Activated T-cell treated with anti-CD3 and anti-CD28 coated beads, Interleukin-2, amount 50 U/mL, for 4 hours (primary cell): ENCODE measurements around the gene PNPLA1. TPM values are rescaled to one million over a fixed set of nuclear protein-coding genes. Genes with fewer than 3 reads are reported as not detected.

Experiments
- ATAC-seq, 2 donors: fragments of 200-7000 bp; cut with Tn5 transposase; one replicate each; pipeline ENCODE4 v1.10.0; 2021
- DNase-seq: peaks from one replicate; pipeline ENCODE4 v3.0.0-alpha.2; 2020
- H3K27me3 Mint-ChIP-seq: one replicate; pipeline ENCODE4 v1.8.0; 2021; ENCODE audit warnings: low read depth, mixed read lengths
- H3K36me3 Mint-ChIP-seq: one replicate; pipeline ENCODE4 v1.8.0; 2022; ENCODE audit warnings: mixed read lengths; ENCODE audit not compliant: insufficient read depth
- H3K4me1 Mint-ChIP-seq: one replicate; pipeline ENCODE4 v1.8.0; 2021; ENCODE audit warnings: low read depth, mixed read lengths
- H3K4me3 Mint-ChIP-seq: one replicate; pipeline ENCODE4 v1.8.0; 2021; ENCODE audit warnings: mild to moderate bottlenecking, moderate library complexity, mixed read lengths
- H3K9me3 Mint-ChIP-seq: one replicate; pipeline ENCODE4 v1.8.0; 2021; ENCODE audit warnings: mixed read lengths
- total RNA-seq, 3 donors: library from RNA; stranded (reverse); gene quantifications; one replicate each; pipeline ENCODE4 v1.2.1, GENCODE V29; 2021

Gene PNPLA1
- total RNA-seq: under 1 TPM in 1 of 3 donors, not detected in 2; 0.13 TPM

- Mint-ChIP-seq H3K36me3 (no peaks in the 10 kb centered on the region), H3K4me1 (no peaks in the 10 kb centered on the region), H3K9me3 (peaks cover 5% of the 10 kb centered on the region), H3K27me3 (peaks cover 20% of the 10 kb centered on the region), H3K4me3 (no peak within 1 kb of the TSS)
- ATAC-seq (no peak), DNase-seq (no peak)
These were observed at the start of gene PNPLA1 for GRCh38 chr6:36269834-36270705. Gene PNPLA1 (plus strand): TSS chr6:36270060. CDS start chr6:36270460, 400 bp downstream.

GRCh38 chr6:36220226-36220625 is 49.6 kb upstream of the PNPLA1 start:
- Mint-ChIP-seq H3K4me3 (no peak overlapping the region), H3K36me3 (peaks cover 44% of the 10 kb centered on the region), H3K9me3 (no peaks in the 10 kb centered on the region), H3K4me1 (no peaks in the 10 kb centered on the region), H3K27me3 (no peaks in the 10 kb centered on the region)
- ATAC-seq: no peak
- no peak for DNase-seq

GRCh38 chr6:36221674-36222073 is 48.2 kb upstream of the PNPLA1 start:
- Mint-ChIP-seq H3K27me3 (no peaks in the 10 kb centered on the region), H3K4me1 (no peaks in the 10 kb centered on the region), H3K36me3 (peaks cover 33% of the 10 kb centered on the region), H3K9me3 (no peaks in the 10 kb centered on the region), H3K4me3 (no peak overlapping the region)
- ATAC-seq (no peak), DNase-seq (no peak)

- DNase-seq (no peak), ATAC-seq (no peak)
- H3K27me3 Mint-ChIP-seq: no peaks in the 10 kb centered on the region
- no peaks in the 10 kb centered on the region for H3K9me3 Mint-ChIP-seq
- H3K4me1 Mint-ChIP-seq: no peaks in the 10 kb centered on the region
- peaks cover 34% of the 10 kb centered on the region for H3K36me3 Mint-ChIP-seq
- no peak overlapping the region for H3K4me3 Mint-ChIP-seq
These were observed 46.9 kb upstream of the PNPLA1 start for GRCh38 chr6:36222924-36223323.

GRCh38 chr6:36223706-36224105 is 46.2 kb upstream of the PNPLA1 start:
- peaks cover 33% of the 10 kb centered on the region for H3K36me3 Mint-ChIP-seq
- H3K4me1 Mint-ChIP-seq: no peaks in the 10 kb centered on the region
- no peaks in the 10 kb centered on the region for H3K27me3 Mint-ChIP-seq
- H3K9me3 Mint-ChIP-seq: no peaks in the 10 kb centered on the region
- no peak for DNase-seq
- H3K4me3 Mint-ChIP-seq: no peak overlapping the region
- ATAC-seq: no peak

- Mint-ChIP-seq H3K36me3 (peaks cover 42% of the 10 kb centered on the region), H3K4me1 (no peaks in the 10 kb centered on the region), H3K4me3 (no peak overlapping the region), H3K27me3 (no peaks in the 10 kb centered on the region), H3K9me3 (no peaks in the 10 kb centered on the region)
- DNase-seq (no peak), ATAC-seq (no peak)
These were observed 44.9 kb upstream of the PNPLA1 start for GRCh38 chr6:36224918-36225461.

GRCh38 chr6:36226438-36227047 is 43.3 kb upstream of the PNPLA1 start:
- H3K4me3 Mint-ChIP-seq: no peak overlapping the region
- no peak for ATAC-seq
- H3K4me1 Mint-ChIP-seq: no peaks in the 10 kb centered on the region
- DNase-seq: no peak
- H3K27me3 Mint-ChIP-seq: no peaks in the 10 kb centered on the region
- peaks cover 52% of the 10 kb centered on the region for H3K36me3 Mint-ChIP-seq
- no peaks in the 10 kb centered on the region for H3K9me3 Mint-ChIP-seq

- Mint-ChIP-seq H3K36me3 (peaks cover 51% of the 10 kb centered on the region), H3K9me3 (no peaks in the 10 kb centered on the region), H3K4me1 (no peaks in the 10 kb centered on the region), H3K4me3 (no peak overlapping the region), H3K27me3 (no peaks in the 10 kb centered on the region)
- DNase-seq: no peak
- no peak for ATAC-seq
These were observed 42.3 kb upstream of the PNPLA1 start for GRCh38 chr6:36227379-36228228.

- Mint-ChIP-seq H3K27me3 (no peaks in the 10 kb centered on the region), H3K4me3 (no peak overlapping the region), H3K36me3 (peaks cover 44% of the 10 kb centered on the region), H3K9me3 (no peaks in the 10 kb centered on the region), H3K4me1 (no peaks in the 10 kb centered on the region)
- ATAC-seq (no peak), DNase-seq (no peak)
These were observed 40.6 kb upstream of the PNPLA1 start for GRCh38 chr6:36229223-36229622.

- Mint-ChIP-seq H3K4me3 (no peak overlapping the region), H3K9me3 (no peaks in the 10 kb centered on the region), H3K36me3 (peaks cover 46% of the 10 kb centered on the region), H3K27me3 (no peaks in the 10 kb centered on the region), H3K4me1 (peaks cover 2% of the 10 kb centered on the region)
- DNase-seq: no peak
- no peak for ATAC-seq
These were observed 39.5 kb upstream of the PNPLA1 start for GRCh38 chr6:36230371-36230770.

- no peak overlapping the region for H3K4me3 Mint-ChIP-seq
- H3K36me3 Mint-ChIP-seq: peaks cover 40% of the 10 kb centered on the region
- H3K4me1 Mint-ChIP-seq: peaks cover 2% of the 10 kb centered on the region
- no peaks in the 10 kb centered on the region for H3K27me3 Mint-ChIP-seq
- ATAC-seq (no peak), DNase-seq (no peak)
- no peaks in the 10 kb centered on the region for H3K9me3 Mint-ChIP-seq
These were observed 37.7 kb upstream of the PNPLA1 start for GRCh38 chr6:36232172-36232571.

- H3K4me1 Mint-ChIP-seq: peaks cover 2% of the 10 kb centered on the region
- no peak overlapping the region for H3K4me3 Mint-ChIP-seq
- DNase-seq (no peak), ATAC-seq (no peak)
- peaks cover 21% of the 10 kb centered on the region for H3K36me3 Mint-ChIP-seq
- H3K27me3 Mint-ChIP-seq: no peaks in the 10 kb centered on the region
- H3K9me3 Mint-ChIP-seq: no peaks in the 10 kb centered on the region
These were observed 34.6 kb upstream of the PNPLA1 start for GRCh38 chr6:36235309-36235708.

GRCh38 chr6:36235862-36236261 is 34.0 kb upstream of the PNPLA1 start:
- Mint-ChIP-seq H3K4me3 (no peak overlapping the region), H3K4me1 (peaks cover 2% of the 10 kb centered on the region), H3K36me3 (peaks cover 20% of the 10 kb centered on the region), H3K9me3 (no peaks in the 10 kb centered on the region), H3K27me3 (no peaks in the 10 kb centered on the region)
- no peak for DNase-seq
- no peak for ATAC-seq

- peaks cover 9% of the 10 kb centered on the region for H3K4me1 Mint-ChIP-seq
- peaks cover 5% of the 10 kb centered on the region for H3K36me3 Mint-ChIP-seq
- no peak overlapping the region for H3K4me3 Mint-ChIP-seq
These were observed 30.1 kb upstream of the PNPLA1 start for GRCh38 chr6:36239774-36240173.

More at GRCh38 chr6:36239774-36240173, 30.1 kb upstream of the PNPLA1 start:
- no peak for DNase-seq
- Mint-ChIP-seq H3K27me3 (peaks cover 2% of the 10 kb centered on the region), H3K9me3 (no peaks in the 10 kb centered on the region)
- no peak for ATAC-seq
